ENCODE measurements around the gene SCIN.
A peak's percentile ranks its signal among the peaks of the same experiment; 100 is the strongest.
"Not testable (repeated sequence)": the region's sequence is repeated elsewhere in the genome, so short reads cannot be mapped to it uniquely, and the experiment has no call there.

The SCIN gene

GRCh38 chr7:12650080-12650479 lies 79.6 kb downstream of the SCIN start:
- DNase-seq: no peak

DNA sequence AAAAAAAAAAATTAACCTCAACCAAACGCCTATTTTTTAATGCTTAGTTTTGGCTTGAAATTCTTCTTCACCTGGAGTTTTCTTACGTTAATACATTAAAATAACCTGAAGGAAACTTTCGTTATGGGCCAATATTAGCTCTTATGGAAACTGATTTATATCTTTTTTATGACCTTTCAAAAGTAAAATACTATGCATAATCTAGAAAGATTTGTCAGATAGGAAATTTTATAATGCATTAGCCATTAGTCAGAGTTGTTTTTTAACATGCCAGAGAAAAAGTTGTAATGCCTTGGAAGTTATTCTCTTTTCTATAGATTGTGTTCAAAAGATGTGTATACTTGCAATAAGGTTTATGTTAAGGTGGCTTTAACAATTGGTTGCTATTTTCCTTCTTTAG lies 82.6 kb downstream of the SCIN start:
- DNase-seq: no peak

- no peak for DNase-seq
Observed at GRCh38 chr7:12653518-12653917, 83.0 kb downstream of the SCIN start.

DNA sequence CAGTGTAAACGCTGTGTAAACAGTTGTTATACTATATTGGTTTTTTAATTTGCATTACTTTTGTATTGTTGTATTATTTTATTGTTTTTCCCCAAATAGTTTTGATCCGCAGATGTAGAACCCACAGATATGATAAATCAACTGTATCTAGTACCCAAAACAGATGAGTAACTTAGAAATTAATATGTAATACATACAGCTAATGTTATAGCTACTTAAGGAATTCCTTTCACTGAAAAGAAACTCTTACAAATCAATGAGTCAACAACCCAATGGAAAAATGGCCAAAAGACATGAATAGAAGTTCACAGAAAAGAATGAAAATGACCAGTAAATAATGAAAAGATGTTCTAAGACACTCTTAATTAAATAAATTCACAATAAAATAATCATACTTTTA lies 84.6 kb downstream of the SCIN start:
- DNase-seq: no peak

DNA sequence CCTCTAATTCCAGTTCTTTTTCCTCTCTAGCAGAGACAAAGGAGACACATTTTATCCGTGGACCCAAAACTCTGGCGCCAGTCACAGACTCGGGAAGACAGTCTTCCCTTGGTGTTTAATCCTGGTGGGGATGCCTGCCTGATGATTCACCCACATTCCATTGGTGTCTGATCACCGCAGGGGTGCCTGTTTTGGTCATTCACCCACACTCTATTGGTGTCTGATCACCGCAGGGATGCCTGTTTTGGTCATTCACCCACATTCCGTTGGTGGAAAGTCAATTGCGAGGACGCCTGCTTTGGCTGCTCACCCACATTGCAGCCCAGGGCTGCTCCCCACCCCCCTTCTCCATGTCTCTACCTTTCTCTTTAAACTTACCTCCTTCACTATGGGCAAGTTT lies 89.9 kb downstream of the SCIN start:
- not testable (repeated sequence) for DNase-seq

GRCh38 chr7:12660986-12661385 lies 90.5 kb downstream of the SCIN start:
- DNase-seq: not testable (repeated sequence)

DNA sequence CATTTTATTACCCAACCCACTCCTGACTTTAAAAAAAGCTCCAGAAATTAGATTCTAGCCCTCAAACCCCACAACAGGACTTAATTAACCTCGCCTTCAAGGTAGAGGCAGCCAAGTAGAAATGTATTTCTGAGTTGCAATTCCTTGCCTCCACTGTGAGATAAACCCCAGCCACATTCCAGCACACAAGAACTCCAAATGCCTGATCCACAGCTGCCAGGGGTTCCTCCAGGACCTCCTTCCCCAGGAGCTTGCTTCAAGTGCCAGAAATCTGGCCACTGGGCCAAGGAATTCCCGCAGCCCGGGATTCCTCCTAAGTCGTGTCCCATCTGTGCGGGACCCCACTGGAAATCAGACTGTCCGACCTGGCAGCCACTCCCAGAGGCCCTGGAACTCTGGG lies 91.1 kb downstream of the SCIN start:
- no peak for DNase-seq

GRCh38 chr7:12670000-12670729 lies 99.6 kb downstream of the SCIN start:
- DNase-seq: no peak

GRCh38 chr7:12670743-12671520 lies 100.4 kb downstream of the SCIN start:
- no peak for DNase-seq

GRCh38 chr7:12673436-12673835 lies 102.9 kb downstream of the SCIN start:
- DNase-seq: not testable (repeated sequence)

DNA sequence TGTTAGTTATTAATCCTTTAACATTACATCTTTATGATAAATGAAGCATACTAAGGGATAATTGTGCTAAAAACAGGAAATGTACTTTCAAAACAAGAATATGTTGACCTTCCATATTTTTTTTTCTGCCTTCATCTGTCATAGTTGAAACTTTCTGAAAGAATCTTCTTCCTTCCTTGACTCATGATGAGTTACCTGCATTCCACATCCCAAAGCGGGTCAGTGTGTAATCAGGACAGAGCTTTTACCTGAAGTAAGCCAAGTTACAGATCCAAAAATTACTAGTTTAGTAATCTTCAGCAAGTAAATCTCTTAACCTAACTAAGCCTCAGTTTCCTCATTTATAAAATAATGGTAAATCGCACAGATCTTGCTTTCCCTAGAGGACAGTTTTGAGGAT lies 103.5 kb downstream of the SCIN start:
- DNase-seq: no peak

- no peak for DNase-seq
Observed at GRCh38 chr7:12674861-12675260, 104.3 kb downstream of the SCIN start.

GRCh38 chr7:12683678-12684585 lies 113.4 kb downstream of the SCIN start:
- no peak for DNase-seq

- DNase-seq: no peak
Observed at GRCh38 chr7:12684733-12685132, 114.2 kb downstream of the SCIN start.

- DNase-seq: no peak
Observed at GRCh38 chr7:12685550-12685949, 115.0 kb downstream of the SCIN start.

DNA sequence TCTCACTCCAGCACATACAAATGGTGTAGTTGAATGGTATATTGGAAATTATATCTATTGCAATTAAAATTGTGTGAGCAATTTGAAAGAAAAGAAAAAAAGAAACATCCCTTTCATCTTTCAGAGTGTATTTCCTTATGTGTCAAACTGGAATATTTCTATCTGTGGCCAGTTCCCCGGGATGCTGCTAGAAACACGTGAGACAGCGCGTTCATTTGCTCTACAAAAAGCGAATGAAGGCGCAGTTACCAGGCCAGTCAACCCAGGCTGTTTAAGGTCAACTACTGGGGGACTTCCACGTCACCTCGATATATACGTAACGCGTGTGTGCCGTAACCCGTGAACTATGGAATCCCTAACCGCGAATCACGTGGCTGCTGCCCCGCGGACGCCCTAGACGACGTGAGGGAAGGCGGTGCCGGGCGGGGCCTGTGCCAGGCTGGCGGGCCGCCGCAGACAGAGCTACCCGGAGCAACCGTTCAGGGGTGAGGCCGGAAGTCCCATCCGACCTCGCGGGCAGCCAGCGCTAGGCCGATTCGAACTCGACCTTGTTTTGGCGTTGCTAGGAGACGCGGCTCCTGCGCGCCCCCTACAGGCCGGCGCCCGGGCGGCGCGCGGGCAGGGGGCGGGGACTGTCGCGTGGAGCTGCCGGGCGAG lies 115.8 kb downstream of the SCIN start:
- peak; percentile 38 for DNase-seq

DNA sequence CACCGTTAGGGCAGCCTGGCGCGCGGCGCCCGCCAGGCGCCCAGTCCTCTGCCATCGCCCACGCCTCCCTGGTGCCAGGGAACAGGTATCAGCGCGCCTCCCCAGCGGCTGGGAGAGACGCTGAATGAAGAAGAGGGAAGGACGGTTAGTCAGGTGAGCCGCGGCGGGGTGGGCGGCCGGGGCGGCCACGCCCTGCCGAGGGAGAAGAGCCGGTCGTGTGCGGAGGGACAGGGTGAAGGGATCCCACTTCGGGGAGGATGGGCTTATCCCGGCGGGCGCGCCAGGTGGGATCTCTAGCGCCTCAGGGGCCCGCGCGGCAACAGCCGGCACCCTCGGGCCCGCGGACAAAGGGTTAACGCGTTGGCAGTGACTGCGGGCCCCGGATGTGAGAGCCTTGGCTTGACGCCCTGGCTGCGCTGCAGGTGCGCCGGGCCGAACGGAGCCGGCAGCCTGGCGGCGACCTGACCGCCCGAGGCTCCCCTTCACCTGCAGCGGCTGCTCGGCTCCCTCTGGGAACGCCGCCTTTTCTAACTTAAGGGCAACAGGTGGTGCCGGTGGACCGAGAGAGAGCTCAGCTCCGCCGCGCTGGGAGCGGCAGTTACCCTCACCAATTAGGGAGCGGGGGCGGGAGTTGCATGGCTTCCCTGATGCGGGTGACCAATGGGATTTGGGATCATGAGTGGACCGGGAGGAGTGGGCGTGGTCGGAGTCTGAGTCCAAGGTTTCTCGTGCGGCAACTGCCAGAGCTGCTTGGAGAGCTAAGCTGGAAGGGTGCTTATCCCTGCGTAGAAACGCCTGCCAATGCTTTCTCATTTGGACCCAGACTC lies 116.6 kb downstream of the SCIN start, which contains the start of gene ARL4A:
TSS of gene ARL4A (plus strand) at position 743 of the 827 bp plus-strand sequence. CDS start 622 bp downstream, outside the sequence.
- DNase-seq: peak; percentile 78

DNA sequence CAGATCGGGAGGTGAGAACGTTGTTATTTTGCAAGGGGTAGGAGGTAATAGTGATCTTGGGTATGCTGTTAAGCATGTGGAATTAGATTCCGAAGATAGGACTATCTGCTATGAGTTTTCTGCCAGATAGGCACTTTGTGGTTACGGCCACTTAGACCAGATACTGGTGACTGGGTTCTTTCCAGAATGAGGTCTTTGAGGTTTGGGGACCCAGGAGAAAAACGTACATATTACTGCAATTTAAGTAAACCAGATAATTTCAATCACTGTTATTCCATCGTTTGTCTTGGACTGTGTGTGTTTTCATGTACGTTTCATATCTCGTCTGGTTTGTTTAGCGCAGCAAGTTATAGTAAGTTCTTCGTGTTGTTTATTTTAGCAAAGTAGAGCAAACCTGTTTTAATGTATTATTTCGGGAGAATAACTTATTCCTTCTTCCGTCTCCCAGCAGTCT lies 117.2 kb downstream of the SCIN start:
- no peak for DNase-seq

- not testable (repeated sequence) for DNase-seq
Observed at GRCh38 chr7:12688485-12689170, 118.1 kb downstream of the SCIN start.

GRCh38 chr7:12689451-12689850 lies 118.9 kb downstream of the SCIN start:
- no peak for DNase-seq

All from 8988T (cell line).